Suprapubic skin (tissue), 3 donors: Measurements from ENCODE around the gene KLK14.

Experiments used
- POLR2A ChIP-seq, 2 donors: fragments of 450-650 bp; IDR thresholded peaks; one replicate each; pipeline ENCODE4 v1.6.1; 2017; ENCODE audit warnings: antibody characterized with exemption in 2 of 2, mild to moderate bottlenecking in 2 of 2, moderate library complexity in 2 of 2
- TF ChIP-seq, protein P1 (sequence below), 2 donors: fragments of 200-600 bp in 1 of 2; fragments of 450-650 bp in 1 of 2; sonication (generic) in 1 of 2; IDR thresholded peaks; one replicate each; pipeline ENCODE4 v1.5.1; 2016 to 2019; ENCODE audit warnings: antibody characterized with exemption in 2 of 2, mild to moderate bottlenecking in 1 of 2, moderate library complexity in 1 of 2

DNA sequence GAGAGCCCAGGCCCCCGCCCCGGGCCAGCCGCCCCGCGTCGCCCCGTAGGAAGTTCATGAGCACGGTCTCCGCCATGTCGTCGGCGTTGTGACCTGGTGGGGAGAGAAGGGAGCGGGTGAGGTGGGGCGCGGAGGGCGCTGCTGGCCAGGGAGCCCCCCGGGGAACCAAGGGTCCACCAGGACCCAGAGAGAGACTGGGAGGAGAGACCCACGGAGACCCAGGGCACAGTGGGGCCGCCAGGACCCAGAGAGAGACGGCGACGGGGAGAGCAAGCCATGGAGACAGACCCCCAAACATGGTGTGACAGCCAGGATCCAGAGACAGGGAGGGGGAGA is 16.3 kb upstream of the KLK14 start:
- no peak for TF ChIP-seq POLR2A (IDR thresholded peaks at IDR 0.05)
- TF ChIP-seq, protein P1, sequence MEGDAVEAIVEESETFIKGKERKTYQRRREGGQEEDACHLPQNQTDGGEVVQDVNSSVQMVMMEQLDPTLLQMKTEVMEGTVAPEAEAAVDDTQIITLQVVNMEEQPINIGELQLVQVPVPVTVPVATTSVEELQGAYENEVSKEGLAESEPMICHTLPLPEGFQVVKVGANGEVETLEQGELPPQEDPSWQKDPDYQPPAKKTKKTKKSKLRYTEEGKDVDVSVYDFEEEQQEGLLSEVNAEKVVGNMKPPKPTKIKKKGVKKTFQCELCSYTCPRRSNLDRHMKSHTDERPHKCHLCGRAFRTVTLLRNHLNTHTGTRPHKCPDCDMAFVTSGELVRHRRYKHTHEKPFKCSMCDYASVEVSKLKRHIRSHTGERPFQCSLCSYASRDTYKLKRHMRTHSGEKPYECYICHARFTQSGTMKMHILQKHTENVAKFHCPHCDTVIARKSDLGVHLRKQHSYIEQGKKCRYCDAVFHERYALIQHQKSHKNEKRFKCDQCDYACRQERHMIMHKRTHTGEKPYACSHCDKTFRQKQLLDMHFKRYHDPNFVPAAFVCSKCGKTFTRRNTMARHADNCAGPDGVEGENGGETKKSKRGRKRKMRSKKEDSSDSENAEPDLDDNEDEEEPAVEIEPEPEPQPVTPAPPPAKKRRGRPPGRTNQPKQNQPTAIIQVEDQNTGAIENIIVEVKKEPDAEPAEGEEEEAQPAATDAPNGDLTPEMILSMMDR (IDR thresholded peaks at IDR 0.05) = no peak
